ENCODE results near the gene IRF2BPL.

DNA sequence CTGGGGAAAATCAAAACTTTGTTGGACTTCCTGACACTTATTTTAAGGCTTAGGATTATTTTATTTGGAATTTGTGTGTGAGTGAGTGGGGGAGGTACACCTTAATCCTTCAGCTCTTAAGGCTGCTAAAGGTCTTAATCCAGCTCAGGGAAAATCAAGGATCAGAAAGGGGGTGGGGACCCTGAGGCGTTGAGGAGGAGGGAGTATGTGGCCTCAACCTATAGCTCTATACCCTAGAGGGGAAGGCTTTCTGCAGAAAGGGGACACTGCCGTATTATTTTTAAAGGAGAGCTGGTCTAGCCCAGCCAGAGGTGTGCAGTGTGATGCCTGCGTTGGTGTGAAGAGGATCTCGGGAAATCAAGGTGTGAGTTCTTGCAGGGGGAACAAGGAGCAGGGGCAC is 20.0 kb downstream of the IRF2BPL start:
- TF ChIP-seq, protein P1, sequence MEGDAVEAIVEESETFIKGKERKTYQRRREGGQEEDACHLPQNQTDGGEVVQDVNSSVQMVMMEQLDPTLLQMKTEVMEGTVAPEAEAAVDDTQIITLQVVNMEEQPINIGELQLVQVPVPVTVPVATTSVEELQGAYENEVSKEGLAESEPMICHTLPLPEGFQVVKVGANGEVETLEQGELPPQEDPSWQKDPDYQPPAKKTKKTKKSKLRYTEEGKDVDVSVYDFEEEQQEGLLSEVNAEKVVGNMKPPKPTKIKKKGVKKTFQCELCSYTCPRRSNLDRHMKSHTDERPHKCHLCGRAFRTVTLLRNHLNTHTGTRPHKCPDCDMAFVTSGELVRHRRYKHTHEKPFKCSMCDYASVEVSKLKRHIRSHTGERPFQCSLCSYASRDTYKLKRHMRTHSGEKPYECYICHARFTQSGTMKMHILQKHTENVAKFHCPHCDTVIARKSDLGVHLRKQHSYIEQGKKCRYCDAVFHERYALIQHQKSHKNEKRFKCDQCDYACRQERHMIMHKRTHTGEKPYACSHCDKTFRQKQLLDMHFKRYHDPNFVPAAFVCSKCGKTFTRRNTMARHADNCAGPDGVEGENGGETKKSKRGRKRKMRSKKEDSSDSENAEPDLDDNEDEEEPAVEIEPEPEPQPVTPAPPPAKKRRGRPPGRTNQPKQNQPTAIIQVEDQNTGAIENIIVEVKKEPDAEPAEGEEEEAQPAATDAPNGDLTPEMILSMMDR (IDR thresholded peaks at IDR 0.05), result no peak
- TF ChIP-seq POLR2A (IDR thresholded peaks at IDR 0.05), result no peak

Measured in adrenal gland (tissue), 5 donors.